Lower leg skin (tissue), 3 donors: ENCODE data around the gene IRF1.

ENCODE experiments used
- CTCF ChIP-seq, 3 donors: fragments of 450-650 bp; IDR thresholded peaks; one replicate each; pipeline ENCODE4 v1.5.1; 2016; ENCODE audit warnings: antibody characterized with exemption in 3 of 3, mild to moderate bottlenecking in 3 of 3, moderate library complexity in 2 of 3
- POLR2A ChIP-seq, 2 donors: fragments of 450-650 bp; IDR thresholded peaks; one replicate each; pipeline ENCODE4 v1.6.1; 2016 to 2017; ENCODE audit warnings: antibody characterized with exemption in 2 of 2, mild to moderate bottlenecking in 1 of 2, moderate library complexity in 1 of 2

DNA sequence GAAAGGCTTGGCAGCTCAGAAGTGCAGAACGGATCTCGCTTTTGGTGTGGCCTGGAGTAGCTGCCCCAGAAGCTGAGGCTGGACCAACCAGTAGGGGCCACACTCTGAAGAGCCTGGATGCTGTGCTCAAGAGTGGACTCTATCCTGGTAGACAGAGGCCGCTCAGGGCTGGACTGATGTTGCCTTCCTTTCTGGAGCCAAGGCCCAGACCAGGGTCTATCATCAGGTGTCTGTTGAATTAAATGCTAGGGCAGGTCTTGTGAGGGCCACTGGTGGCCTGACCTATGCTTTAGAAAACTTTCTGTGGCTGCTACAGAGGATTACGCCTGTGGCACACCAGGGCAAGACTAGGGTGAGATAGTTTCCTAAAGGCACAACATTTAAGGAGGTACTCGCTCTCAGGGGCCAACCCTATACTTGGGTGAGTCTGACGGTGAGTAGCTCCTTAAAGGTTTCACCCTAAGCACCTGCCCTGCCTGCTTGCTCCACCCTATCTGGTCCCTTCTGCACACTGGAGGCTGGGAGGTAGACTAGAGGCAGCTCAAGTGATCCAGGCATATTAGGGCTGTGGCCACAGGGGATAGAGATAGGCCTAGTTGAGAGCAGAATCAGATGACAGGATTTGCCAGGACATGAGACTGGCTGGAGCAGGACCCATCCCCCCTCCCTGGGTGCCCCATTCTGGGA is 9.8 kb upstream of the IRF1 start:
- no peak for TF ChIP-seq POLR2A (IDR thresholded peaks at IDR 0.05)
- no peak for TF ChIP-seq CTCF (IDR thresholded peaks at IDR 0.05)
